DMS 273 treated with DMSO at 0.1 percent for 48 hours (cell line): ENCODE data around the gene NXPH1.

Experiments used
- DNase-seq: peaks from one replicate; lab custom pipeline; 2025; lab: John Stamatoyannopoulos, UW

The NXPH1 gene

DNA sequence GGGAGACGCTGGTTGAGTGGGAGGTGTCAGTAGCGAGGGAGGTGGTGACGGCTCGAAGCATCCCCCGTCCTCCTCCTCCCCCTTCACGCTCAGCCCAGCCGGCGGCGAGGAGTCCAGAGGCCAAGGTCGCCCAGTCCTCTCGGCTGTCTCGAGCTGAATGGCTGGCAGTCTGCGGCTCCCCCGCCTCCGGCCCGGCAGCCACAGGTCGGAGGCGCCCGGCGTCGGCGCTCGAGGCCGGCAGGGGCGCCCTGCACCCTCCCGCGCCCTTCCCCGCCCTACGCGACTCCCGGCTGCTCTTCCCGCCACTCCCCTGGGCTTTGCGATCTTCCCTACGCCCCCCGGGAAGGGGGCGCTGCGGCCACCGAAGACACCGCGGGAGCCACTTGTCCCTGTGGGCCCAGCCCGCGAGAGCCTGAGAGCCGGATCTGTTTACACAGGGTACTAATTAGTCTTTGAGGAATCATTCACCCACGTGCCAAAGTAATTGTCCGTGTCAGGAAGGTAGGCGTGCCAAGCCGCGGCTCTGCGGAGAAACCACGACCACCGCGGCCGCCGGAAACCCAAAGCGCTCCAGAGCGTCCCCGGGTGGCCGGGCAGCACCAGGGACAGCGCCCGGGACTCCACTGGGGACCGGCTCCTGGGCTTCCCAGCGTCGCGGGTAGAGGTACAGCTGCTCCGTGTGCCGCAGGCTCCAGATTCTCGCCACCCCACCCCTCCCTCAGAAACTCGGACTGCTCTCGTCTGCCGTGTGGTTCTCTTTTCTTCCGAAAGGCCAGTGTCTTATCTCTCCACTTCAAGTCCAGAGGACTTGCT lies at the start of gene NXPH1:
NXPH1 (plus strand) TSS at position 133 of the 813 bp plus-strand sequence.
- peak; percentile 32 for DNase-seq

DNA sequence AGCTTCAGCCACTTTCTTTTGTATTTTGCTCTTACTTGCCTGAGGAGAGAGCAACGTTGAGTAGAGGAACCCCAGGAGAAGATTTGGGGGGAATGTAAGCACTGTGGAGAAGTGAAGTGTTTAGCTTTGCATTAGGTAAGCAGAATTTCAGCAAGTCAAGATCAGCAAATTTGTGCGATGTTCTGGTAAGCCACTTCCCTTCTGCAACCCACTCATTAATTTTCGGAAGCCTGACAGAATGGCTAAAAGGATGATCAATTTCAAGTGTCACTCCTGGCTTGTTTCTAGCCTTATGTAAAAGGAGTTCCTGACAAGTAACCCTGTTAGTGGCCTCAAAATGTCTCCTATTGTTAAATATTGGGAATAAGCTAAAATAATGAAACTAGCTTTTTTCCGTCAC lies 48.5 kb upstream of the NXPH1 start:
- no peak for DNase-seq

DNA sequence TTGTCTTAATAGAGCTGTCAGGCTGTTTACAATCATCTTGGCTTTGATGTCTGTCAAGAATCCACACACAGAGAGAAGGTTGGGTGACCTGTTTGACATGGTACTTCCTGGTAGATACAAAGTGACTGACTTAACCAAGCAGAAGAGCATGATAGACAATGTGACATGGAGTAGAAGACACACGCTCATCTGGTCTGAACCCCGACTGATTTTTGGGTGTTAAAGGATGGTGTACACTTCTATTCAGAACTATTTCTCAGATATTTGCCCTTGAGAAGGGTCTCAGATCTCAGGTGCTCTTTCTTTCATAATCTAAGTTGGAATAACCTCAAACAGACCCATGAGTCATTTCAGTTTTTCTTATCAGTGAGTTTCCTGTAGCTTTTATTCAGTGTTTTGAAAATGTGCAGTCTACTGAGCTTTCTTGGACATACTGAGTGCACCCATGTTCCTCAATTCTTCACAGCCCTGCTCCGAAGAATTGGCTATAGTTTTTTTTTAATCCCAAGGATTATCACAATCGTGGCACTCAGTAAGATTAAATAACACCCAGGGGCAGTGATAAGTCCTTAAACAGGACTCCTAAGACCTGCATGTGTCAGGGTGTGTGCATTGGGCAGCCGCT lies 46.4 kb upstream of the NXPH1 start:
- no peak for DNase-seq

DNA sequence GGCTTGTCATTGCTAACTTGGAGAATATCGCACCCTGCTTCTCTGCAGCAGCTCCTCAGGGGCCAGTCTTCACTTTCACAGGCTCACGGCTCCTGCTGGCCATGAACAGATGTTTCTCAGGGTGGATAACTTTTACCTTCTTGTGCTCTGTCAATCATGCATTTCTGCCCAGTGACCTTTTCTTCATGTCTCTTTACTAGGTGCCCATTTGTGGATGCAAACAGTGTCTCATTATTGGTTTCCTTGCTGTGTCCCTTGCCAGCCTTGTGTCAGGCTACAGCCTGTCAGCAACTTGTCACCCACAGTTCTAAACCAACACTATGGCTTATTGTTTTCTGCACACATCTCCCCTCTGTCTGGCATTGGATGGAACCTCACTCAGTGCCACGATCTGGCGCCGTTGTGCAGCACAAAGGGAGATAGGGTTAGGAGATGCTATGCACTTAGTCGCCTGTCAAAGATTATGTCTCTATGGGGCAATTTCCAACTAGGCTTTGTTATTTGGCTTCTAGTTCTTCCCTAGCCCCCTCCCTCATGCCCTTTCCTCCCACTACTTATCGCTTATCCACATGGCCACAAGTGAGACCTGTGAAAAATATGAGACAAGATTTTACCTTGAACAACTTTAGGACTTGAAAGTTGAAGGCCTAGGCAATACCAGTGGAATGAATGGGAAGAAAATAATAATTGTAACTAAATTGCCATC lies 45.7 kb upstream of the NXPH1 start:
- no peak for DNase-seq

DNA sequence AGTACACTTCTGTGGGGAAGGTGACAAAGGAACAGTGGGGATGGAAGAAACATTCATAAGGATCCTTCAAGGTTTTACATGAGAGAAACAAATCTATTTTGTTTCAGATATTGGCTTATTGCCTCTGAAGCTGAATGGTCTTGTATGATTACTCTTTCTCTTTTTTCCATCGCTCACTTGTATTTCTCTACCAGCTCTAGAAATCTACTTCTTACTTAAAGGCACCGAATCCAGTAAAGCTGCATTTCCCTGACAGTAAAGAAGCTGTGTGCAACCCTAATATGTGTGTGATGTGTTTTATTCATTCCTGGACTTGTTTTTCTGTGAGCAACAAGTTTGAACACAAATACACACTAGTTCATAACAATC lies 45.2 kb upstream of the NXPH1 start:
- no peak for DNase-seq

DNA sequence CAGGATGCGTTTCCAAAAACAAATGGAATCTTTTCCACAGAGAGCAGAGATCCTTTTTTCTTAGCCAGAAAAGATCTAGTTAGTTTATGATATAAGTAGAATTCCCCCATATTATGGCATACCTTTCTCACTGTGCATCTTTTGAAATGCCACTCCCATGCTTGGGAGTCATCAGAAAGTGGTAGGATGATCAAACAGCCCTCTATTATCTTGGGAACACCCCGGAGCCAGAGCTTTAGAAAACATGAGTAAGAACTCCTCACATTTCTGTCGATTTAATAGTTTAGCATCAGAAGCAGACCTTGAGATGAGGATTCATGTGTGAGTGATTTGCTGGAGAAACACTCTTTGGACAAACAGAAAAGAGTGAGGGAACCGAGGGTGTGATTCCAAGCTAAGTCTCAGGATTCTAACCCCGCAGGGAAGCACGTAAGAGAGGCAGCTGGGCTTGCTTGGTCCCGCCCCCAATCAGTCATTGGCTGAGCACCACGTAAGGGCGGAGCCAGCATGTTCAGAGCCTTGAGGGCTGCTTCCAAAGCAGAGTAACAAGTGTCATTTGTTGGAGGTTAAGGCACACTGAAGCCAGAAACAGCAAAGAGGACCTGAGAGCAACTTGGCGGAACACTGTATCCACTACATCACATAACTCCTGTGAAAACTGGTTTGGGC lies 43.7 kb upstream of the NXPH1 start:
- no peak for DNase-seq

DNA sequence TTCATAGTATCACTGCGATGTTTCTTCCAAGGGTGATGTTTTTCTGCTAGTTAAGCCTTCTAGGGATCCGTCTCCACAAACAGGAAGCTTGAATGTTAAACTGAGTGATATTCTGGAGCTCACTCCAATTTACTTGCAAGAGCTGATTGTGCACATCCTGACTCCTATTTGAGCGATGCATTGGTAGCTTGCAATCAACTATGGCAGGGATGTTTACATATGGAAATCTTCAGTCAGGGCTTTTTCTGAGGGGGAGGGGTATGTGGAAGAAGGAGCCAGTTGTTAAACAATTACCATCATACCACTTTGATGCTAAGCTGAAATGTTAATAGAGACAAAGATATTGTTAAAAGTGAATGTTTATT lies 43.2 kb upstream of the NXPH1 start:
- DNase-seq: no peak

DNA sequence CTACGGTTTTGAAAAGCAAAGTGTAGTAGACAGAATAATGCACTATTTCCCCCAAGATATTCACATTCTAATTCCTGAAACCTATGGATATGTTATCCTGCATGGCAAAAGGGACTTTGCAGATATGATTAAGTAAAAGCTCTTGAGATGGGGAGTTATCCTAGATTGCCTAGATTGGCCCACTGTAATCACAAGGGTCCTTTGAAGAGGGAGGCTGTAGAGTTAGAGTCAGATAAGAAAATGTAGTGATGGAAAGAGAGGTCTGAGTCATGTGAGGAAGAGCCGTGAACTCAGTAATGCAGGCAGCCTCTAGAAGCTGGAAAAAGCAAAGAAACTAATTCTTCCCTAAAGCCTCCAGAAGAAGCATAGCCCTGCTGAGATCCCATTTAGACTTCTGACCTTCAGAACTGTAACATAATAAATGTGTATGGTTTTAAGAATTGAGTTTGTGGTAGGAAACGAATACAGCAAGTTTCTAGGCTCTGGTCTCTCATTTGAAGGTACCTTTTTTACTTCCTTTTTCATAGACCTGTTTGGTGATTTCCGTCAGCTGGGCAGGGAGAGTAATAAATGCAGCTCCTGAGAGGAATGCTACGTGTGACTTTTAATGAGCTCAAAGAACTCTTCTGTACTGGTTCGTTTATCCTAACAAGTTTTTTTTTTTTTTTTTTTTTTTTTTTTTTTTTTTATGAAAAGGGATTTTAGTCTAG lies 41.9 kb upstream of the NXPH1 start:
- DNase-seq: no peak

DNA sequence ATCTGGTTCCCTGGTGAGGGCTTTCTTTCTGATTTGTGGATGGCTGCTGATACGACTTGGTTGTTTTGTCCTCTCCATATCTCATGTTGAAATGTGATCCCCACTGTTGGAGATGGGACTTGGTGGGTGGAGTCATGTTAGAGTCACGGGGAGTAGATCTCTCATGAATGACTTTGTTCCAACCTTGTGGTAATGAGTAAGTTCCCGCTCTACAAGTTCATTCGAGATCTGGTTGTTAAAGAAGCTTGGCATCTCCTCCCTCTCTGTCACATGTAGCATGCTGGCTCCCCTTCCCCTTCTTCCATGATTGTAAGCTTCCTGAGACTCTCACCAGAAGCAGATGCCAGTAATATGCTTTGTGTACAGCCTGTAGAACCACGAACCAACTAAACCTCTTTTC lies 37.1 kb upstream of the NXPH1 start:
- DNase-seq: no peak

DNA sequence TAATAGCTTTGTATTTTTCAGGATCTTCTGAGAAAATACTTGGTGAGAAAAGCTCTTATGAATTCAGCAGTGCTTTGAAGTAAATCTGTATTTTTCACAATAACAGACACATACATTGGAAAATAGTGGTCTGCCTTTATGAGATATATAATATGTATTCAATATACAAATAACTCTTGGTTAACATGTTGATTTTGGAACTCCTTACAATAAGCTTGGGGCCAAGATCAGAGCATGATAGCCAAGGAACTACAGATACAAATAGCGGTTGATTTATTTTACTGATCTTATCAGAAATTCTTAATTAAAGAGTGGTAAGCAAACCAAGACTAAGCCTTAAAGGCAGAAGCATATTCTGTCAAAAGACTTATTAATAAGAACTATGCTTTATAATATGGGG lies 24.5 kb upstream of the NXPH1 start:
- no peak for DNase-seq

DNA sequence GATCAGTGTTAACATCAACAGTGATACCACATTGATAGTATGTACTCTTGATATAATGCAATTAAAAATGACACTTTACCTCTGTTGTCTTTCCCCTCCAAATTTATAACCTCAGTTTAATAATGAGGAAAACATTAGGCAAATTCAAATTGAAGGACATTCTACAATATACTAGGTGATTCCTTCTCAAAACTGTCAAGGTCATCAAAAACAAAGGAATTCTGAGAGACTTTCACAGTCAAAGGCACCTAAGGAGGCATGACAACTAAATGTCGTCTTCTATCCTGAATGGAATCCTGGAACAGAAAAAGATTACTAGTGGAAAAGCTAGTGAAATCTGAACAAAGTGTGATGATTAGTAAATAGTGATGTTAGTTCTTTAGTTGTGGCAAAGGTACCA lies 22.3 kb upstream of the NXPH1 start:
- no peak for DNase-seq

DNA sequence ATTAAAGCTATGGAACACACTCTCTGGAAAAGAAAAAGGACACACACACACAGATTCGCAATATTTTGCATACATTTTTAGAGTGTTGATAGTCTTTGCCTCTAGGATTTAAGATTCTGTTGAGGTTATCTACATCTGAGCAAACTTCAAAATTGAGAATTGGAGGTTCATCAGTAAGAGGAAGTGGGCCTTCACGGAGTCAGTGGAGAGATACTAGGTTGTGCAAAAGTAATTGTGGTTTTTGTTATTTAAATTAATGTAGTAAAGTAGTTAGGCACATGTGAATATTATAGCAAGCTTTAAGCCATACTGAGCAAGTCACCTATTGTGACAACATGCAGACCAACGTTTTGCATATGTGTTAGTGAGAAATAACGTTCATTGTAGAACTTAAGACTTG lies 19.8 kb upstream of the NXPH1 start:
- no peak for DNase-seq

DNA sequence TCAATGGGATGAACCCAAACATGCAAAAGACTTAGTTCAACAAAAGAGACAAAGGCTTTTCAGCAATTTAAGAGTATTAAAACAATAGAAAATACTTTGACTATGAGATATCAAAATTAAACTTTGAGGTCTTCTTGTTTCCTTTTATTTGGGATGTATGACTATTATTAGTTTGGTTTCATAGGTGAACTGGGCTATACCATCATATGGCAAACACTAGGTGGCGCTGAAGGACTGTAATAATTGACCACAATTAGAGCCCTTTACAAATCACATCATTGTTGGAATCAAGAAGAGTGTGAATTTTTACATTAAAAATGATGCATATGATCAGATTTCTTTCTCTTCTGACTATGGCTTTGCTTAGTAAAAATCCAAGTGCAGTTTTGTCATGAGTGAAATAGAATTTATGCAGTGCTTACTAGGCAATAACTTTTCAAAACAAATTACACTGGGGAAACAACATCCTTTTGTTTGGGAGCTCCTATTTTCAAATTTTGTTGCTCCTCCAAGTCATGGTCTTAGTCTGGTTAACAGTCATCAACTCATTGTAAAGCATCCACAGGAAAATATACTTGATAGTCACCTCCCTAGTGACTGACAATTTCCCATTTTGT lies 14.7 kb upstream of the NXPH1 start:
- peak; percentile 41 for DNase-seq

DNA sequence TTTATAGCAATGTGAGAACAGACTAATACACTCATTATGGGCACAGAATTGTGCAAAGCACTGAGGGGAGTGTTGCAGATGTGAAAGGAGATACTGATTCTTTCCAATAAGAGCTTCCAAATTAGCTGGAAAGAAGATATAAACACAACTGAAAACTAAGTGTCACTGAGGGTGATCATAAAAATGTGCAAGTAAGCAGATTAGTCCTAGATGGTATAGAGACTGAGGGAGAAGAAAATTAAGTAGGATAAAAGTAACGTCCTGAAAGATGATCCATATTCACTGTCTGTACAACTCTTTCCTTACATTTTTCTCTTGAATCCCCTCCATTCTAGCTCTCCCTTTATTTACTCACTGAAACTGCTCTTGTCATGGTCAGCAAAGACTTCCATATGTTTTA lies 11.2 kb upstream of the NXPH1 start:
- DNase-seq: no peak

DNA sequence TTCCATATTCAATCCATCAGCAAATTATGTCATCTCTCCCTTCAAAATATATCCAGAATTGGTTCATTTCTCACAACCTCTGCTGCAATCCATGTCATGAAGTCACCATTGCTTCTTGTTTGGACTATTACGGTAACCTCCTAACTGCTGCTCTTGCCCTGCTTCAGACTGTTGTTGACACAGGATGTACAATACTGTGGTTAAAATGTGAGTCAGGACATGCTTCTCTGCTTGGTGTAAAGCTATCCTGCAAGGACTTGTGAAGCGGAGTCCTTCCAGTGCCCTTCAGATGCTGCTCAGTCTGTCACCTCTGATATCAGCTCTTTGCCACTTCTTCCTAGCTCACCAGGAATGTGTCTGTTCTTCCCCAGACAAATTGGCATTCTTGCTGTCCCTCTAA lies 10.4 kb upstream of the NXPH1 start:
- no peak for DNase-seq

DNA sequence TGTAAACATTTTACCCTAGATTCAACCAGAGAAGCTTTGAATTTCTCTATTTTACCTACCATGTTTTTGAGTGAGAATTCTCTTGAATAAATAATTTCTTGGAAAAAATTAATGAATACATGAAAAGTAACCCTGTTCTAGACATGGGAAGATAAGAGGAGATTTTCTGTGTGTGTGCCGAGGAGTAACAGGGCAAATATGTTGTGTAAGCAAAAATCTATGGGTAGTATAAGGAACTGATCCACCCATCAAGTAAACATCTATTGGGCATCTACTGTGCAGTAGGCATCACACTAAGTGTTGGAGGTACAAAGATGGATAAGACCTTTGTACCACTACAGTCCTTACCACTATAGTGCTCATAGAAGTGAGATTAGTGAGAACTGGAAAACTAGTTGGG lies 8.2 kb upstream of the NXPH1 start:
- no peak for DNase-seq

DNA sequence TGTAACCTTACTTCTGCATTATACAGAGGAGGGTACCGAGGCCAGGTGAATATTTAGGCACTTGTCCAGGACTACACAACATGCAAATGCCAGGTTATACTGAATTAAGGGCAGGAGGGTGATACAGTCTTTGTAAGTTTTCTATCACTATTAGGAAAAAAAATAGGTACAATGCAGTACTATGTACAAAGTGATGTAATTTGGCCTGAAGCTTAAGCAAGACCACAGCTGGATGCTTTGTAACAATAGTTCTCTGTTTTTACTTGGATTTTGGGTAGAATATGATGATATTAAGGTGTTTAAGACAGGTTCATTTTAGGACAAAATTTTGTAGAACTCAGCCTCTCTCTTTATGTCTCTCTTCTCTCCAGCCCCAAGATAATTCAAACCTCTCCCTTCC lies 2.8 kb upstream of the NXPH1 start:
- no peak for DNase-seq

DNA sequence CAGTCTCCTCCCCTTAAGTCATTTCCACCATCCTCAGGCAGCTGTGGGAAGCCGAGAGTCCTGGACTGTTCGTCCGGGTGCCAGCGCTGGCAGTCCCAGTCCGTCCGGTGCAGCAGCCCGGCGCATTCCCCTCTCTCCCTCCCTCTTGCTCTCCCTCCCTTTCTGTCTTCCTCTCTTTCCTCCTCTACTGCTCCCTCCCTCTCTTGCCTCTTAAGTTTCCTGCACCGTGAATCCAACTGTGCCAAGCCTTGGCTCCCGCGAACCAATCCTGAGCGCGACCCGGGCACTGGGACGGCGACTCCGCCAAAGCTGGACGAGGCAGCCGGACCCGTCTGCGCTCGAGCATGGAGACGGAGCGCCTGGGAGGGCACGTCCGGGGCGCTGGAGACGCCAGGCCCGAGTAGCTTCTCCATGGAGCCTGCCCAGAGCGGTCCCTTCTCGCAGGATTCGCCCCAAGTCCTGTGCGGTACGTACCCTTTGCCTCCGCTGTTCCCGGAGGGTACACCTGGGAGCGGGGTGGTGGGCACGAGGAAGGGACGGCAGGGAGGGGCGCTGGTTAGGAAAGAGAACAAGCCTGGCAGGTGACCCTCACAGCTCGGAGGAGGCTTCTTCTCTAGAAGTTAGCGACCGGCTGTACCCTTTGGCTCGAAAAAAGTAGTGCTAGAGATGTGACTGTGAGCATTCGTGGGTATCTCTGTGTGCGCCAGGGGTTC lies 1.0 kb downstream of the NXPH1 start:
- DNase-seq: peak; percentile 14

DNA sequence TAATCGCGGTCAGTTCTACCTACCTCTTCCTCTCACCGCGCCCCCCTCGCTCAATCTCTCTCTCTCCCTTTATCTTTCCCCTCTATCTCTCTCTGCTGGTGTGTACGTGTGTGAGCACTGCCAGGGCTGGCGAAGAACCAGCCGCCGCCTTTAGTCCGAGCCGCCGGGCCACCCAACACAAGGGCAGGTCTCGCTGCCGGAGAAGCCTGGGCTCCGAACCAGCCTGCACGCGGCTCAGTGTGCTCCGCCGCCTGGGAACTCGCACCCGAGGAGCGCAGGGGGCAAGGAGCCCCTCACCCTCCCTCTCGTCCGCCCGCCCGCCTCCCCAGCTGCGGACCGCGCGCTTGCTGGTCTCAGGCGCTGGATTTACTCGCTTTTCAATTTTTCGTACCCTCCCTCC lies 1.7 kb downstream of the NXPH1 start:
- no peak for DNase-seq

DNA sequence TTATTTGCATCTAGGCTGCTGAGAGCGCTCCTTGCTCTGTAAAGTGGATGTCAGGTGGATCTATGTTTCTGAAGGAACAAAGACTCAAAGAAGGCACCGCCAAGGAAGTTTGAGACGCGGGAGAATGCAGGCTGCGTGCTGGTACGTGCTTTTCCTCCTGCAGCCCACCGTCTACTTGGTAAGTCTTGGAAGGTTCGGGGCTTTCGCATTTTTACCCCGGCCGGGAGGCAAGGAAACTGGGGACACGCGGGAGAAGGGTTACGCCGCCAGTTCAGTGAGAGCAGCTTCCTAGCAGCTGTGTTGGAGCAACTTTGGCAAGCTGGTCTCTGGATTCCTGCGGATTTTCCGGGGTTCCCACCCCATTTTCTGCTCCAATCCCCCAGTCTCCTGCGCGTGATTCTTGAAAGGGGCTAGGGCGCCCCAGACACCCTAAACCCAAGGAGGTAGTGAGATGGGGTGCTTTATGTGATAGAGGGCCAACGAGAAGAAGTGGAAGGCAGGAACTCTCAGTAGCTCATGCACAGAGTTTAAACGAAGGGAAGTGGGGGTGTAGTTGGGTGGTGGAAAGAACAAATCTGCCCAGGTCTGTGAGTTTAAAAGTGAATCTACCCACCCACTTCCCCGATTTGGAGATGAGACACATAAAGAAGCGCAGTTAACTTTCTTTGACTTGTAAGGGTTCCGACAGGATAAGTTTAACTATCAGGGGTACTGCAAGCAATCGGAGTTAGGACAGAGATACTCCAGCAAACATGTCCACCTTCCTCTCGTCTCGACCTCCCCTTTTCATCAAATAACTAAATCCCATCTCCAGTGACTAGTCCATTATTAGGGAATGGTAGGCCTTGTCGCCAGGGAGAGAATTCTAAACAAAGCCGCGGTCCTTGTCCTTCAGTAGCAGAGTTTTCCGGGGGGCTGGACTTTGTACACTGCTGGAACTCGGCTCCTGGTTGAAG lies 2.5 kb downstream of the NXPH1 start:
- no peak for DNase-seq
